ENCODE results near the gene SRGAP1.

SRGAP1 gene

GRCh38 chr12:63964301-63964700 is 119.8 kb downstream of the SRGAP1 start:
- DNase-seq, result no peak

GRCh38 chr12:63965936-63966605 is 121.6 kb downstream of the SRGAP1 start:
- no peak for DNase-seq

- DNase-seq, result no peak
These were observed 122.1 kb downstream of the SRGAP1 start for GRCh38 chr12:63966606-63966975.

- DNase-seq, result no peak
These were observed 123.1 kb downstream of the SRGAP1 start for GRCh38 chr12:63967358-63968145.

GRCh38 chr12:63968673-63969072 is 124.2 kb downstream of the SRGAP1 start:
- DNase-seq, result peak in 51 of 56 donors; percentile 20 to 88 (median 58)

- no peak for DNase-seq
These were observed 132.4 kb downstream of the SRGAP1 start for GRCh38 chr12:63976902-63977395.

GRCh38 chr12:63977441-63977840 is 132.9 kb downstream of the SRGAP1 start:
- DNase-seq, result no peak

GRCh38 chr12:63978519-63978918 is 134.0 kb downstream of the SRGAP1 start:
- DNase-seq, result no peak

- no peak for DNase-seq
These were observed 135.7 kb downstream of the SRGAP1 start for GRCh38 chr12:63980211-63980610.

- no peak for DNase-seq
These were observed 136.8 kb downstream of the SRGAP1 start for GRCh38 chr12:63981343-63981742.

GRCh38 chr12:63982604-63983295 is 138.2 kb downstream of the SRGAP1 start:
- DNase-seq, result no peak

- no peak for DNase-seq
These were observed 141.0 kb downstream of the SRGAP1 start for GRCh38 chr12:63985456-63985855.

GRCh38 chr12:63985945-63986344 is 141.4 kb downstream of the SRGAP1 start:
- DNase-seq, result no peak

- DNase-seq, result no peak
These were observed 144.9 kb downstream of the SRGAP1 start for GRCh38 chr12:63989301-63989845.

GRCh38 chr12:63990828-63991547 is 146.5 kb downstream of the SRGAP1 start:
- no peak for DNase-seq

- no peak for DNase-seq
These were observed 150.2 kb downstream of the SRGAP1 start for GRCh38 chr12:63994704-63995103.

GRCh38 chr12:63995512-63995911 is 151.0 kb downstream of the SRGAP1 start:
- peak in 1 of 56 donors; percentile 10 for DNase-seq

- no peak for DNase-seq
These were observed 152.1 kb downstream of the SRGAP1 start for GRCh38 chr12:63996556-63996955.

- no peak for DNase-seq
These were observed 152.7 kb downstream of the SRGAP1 start for GRCh38 chr12:63997198-63997597.

GRCh38 chr12:63998584-63998983 is 154.1 kb downstream of the SRGAP1 start:
- DNase-seq, result no peak

GRCh38 chr12:63999853-64000252 is 155.4 kb downstream of the SRGAP1 start:
- DNase-seq, result no peak
